ENCODE measurements around the gene USP36. TPM values are rescaled to one million over a fixed set of nuclear protein-coding genes. Genes with fewer than 3 reads are reported as not detected.

The USP36 gene
- total and polyA plus RNA-seq, 9 of the 15 experiments (the other 6 are each of a cell fraction or from before 2014, with no cell fraction given) = 6.4 to 72.8 (median 22.5) TPM

DNA sequence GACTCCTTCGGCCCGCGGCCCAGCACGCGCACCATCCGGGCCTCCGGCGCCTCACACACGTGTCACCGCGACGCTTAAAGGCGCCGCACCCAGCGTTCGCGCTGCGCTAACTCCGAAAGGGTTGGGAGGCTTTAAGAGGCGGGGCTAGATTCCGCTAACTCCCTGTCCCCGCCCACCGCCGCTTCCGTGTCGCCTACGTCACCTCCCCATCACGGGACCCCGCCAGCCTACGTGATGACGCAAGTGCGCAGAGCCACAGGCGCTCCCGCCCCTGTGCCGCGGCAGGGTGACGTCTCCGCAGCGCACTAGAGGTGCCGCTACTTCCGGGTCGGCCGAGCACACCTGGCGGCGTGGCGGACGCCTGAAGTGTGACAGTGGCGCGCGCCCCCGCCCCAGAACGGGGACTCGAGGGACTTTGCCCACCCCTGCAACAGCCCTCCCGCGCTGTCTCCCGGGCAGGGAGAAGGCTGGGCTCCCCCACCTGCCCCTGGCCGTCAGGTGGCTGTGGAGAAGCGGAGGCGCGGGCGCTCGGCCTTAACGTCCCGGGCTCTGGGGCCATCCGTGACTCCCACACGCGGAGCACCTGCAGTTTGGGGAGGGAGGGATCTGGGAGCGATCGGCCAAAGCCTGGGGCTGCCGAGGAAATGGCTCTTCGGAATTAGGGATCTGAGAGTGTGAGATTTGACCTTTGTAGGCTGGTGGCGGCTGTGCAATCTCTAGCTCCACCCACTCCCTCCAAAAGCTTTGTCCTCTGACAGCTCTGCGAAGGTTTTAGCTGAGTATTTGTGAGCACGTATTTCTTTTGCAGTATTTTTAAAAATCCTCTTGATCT is at the start of gene USP36 (continued):
- TF ChIP-seq, protein P1, sequence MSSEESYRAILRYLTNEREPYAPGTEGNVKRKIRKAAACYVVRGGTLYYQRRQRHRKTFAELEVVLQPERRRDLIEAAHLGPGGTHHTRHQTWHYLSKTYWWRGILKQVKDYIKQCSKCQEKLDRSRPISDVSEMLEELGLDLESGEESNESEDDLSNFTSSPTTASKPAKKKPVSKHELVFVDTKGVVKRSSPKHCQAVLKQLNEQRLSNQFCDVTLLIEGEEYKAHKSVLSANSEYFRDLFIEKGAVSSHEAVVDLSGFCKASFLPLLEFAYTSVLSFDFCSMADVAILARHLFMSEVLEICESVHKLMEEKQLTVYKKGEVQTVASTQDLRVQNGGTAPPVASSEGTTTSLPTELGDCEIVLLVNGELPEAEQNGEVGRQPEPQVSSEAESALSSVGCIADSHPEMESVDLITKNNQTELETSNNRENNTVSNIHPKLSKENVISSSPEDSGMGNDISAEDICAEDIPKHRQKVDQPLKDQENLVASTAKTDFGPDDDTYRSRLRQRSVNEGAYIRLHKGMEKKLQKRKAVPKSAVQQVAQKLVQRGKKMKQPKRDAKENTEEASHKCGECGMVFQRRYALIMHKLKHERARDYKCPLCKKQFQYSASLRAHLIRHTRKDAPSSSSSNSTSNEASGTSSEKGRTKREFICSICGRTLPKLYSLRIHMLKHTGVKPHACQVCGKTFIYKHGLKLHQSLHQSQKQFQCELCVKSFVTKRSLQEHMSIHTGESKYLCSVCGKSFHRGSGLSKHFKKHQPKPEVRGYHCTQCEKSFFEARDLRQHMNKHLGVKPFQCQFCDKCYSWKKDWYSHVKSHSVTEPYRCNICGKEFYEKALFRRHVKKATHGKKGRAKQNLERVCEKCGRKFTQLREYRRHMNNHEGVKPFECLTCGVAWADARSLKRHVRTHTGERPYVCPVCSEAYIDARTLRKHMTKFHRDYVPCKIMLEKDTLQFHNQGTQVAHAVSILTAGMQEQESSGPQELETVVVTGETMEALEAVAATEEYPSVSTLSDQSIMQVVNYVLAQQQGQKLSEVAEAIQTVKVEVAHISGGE (CRISPR knock-in tag; IDR thresholded peaks at IDR 0.05) = peak in 2 of 3 experiments; percentile 11 to 45; a peak in 2 of 6 replicates
- TF ChIP-seq, protein P2, sequence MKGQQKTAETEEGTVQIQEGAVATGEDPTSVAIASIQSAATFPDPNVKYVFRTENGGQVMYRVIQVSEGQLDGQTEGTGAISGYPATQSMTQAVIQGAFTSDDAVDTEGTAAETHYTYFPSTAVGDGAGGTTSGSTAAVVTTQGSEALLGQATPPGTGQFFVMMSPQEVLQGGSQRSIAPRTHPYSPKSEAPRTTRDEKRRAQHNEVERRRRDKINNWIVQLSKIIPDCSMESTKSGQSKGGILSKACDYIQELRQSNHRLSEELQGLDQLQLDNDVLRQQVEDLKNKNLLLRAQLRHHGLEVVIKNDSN (CRISPR knock-in tag; IDR thresholded peaks at IDR 0.05) = peak; percentile 94
- TF ChIP-seq CREB1 (IDR thresholded peaks at IDR 0.05) (peak; percentile 100), CREB1 (CRISPR knock-in tag; IDR thresholded peaks at IDR 0.05) (peak; percentile 99), SUPT5H (IDR thresholded peaks at IDR 0.05) (peak; percentile 94), KDM5B (IDR thresholded peaks at IDR 0.05; ENCODE audit: insufficient replicate concordance, low read depth, low read length) (peak; percentile 45), ZNF668 (CRISPR knock-in tag; IDR thresholded peaks at IDR 0.05) (no peak), CEBPB (tag; IDR thresholded peaks at IDR 0.05) (peak; percentile 91), GTF2A2 (tag; IDR thresholded peaks at IDR 0.05) (no peak), HEY1 (CRISPR knock-in tag; IDR thresholded peaks at IDR 0.05; ENCODE audit: borderline replicate concordance) (no peak), KDM2B (CRISPR knock-in tag; IDR thresholded peaks at IDR 0.05) (no peak), ETS2 (tag; IDR thresholded peaks at IDR 0.05; ENCODE audit: borderline replicate concordance, poor library complexity, severe bottlenecking) (no peak), ZFPM2 (CRISPR knock-in tag; IDR thresholded peaks at IDR 0.05) (no peak), MCM2 (IDR thresholded peaks at IDR 0.05; ENCODE audit: low read depth) (no peak), JUN (IDR thresholded peaks at IDR 0.05; ENCODE audit: borderline replicate concordance, low read depth, low read length) (peak; percentile 92), JUN (CRISPR knock-in tag; IDR thresholded peaks at IDR 0.05; ENCODE audit: borderline replicate concordance) (peak; percentile 93), ZNF140 (CRISPR knock-in tag; IDR thresholded peaks at IDR 0.05) (no peak), ZFP36 (IDR thresholded peaks at IDR 0.05; ENCODE audit: low read depth, low read length, partially characterized antibody) (no peak), ZNF12 (CRISPR knock-in tag; IDR thresholded peaks at IDR 0.05) (0 out of 2 replicates have a peak, but pooled peaks have one; percentile 39)
- TF ChIP-seq, protein P3, sequence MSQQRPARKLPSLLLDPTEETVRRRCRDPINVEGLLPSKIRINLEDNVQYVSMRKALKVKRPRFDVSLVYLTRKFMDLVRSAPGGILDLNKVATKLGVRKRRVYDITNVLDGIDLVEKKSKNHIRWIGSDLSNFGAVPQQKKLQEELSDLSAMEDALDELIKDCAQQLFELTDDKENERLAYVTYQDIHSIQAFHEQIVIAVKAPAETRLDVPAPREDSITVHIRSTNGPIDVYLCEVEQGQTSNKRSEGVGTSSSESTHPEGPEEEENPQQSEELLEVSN (IDR thresholded peaks at IDR 0.05; ENCODE audit: borderline replicate concordance in 1 of 2, extremely low read depth in 1 of 2, insufficient read depth in 1 of 2, insufficient read length in 1 of 2, low read depth in 1 of 2, low read length in 1 of 2, poor library complexity in 1 of 2, severe bottlenecking in 1 of 2) = peak; percentile 70 to 83
- TF ChIP-seq, protein P4, sequence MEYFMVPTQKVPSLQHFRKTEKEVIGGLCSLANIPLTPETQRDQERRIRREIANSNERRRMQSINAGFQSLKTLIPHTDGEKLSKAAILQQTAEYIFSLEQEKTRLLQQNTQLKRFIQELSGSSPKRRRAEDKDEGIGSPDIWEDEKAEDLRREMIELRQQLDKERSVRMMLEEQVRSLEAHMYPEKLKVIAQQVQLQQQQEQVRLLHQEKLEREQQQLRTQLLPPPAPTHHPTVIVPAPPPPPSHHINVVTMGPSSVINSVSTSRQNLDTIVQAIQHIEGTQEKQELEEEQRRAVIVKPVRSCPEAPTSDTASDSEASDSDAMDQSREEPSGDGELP (CRISPR knock-in tag; IDR thresholded peaks at IDR 0.05; ENCODE audit: borderline replicate concordance) = peak; percentile 92

Data from K562 (cell line).